GM13977 (cell line): ENCODE results near the gene CALML4.
A peak's percentile ranks its signal among the peaks of the same experiment; 100 is the strongest.
"Not testable (repeated sequence)": the region's sequence is repeated elsewhere in the genome, so short reads cannot be mapped to it uniquely, and the experiment has no call there.

Source experiments
- DNase-seq: peaks from one replicate; pipeline ENCODE4 v3.0.0; 2012; ENCODE audit warnings: low spot score
- in situ Hi-C: fragments of 300-500 bp; cut with MboI; formaldehyde crosslinking; loops from one replicate; pipeline ENCODE4 v1.12.0; 2022; ENCODE audit warnings: low sequenced_read_pairs, low pct_unique_long_range_greater_than_20kb, mixed read lengths, inconsistent platforms; ENCODE audit not compliant: unreplicated experiment
- TF ChIP-seq, protein P1 (sequence below): IDR thresholded peaks from 2 replicates; pipeline ENCODE4 v1.5.1; 2012; ENCODE audit warnings: mild to moderate bottlenecking, control low read depth; ENCODE audit not compliant: insufficient read depth; ENCODE audit errors: extremely low read depth, missing control alignments

The CALML4 gene

DNA sequence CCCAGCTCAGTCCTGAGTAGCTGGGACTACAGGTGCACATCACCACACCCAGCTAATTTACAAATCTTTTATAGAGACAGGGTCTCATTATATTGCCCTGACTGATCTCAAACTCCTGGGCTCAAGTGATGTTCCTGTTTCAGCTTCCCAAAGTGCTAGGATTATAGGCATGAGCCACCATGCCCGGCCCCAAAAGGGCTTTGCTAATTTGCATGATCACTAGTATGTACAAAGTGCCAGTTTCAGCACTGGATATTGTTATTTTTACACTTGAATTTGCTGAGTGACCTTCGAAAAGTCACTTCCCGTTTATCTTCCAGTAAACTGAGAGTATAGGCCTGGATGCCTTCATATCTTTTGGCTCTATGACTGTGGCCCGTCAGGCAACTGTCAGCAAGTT lies 12.2 kb upstream of the CALML4 start:
- TF ChIP-seq, protein P1, sequence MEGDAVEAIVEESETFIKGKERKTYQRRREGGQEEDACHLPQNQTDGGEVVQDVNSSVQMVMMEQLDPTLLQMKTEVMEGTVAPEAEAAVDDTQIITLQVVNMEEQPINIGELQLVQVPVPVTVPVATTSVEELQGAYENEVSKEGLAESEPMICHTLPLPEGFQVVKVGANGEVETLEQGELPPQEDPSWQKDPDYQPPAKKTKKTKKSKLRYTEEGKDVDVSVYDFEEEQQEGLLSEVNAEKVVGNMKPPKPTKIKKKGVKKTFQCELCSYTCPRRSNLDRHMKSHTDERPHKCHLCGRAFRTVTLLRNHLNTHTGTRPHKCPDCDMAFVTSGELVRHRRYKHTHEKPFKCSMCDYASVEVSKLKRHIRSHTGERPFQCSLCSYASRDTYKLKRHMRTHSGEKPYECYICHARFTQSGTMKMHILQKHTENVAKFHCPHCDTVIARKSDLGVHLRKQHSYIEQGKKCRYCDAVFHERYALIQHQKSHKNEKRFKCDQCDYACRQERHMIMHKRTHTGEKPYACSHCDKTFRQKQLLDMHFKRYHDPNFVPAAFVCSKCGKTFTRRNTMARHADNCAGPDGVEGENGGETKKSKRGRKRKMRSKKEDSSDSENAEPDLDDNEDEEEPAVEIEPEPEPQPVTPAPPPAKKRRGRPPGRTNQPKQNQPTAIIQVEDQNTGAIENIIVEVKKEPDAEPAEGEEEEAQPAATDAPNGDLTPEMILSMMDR: no peak
- DNase-seq: no peak
- in situ Hi-C loops: no loop called here

DNA sequence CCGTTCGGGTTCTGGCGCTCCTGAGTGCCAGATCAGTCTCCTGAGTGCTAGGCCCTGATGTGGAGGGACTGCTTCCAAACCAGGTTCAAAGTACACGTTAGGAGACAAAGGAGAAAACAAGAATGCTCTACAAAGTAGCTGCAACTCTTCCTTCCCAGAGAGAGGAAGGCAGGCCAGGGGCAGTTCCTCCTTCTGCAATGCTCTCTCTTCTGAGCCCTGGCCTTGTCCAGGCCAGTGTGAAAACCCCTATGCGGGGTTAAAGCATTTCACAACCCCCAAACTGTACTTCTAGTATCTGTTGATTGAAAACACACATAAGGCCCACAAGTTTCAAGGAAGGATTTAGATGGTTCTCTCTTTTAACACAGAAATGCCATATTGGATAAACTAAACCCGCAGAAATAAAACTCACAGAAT lies 9.7 kb upstream of the CALML4 start:
- TF ChIP-seq, protein P1: no peak
- no peak for DNase-seq
- in situ Hi-C loops: no loop called here

GRCh38 chr15:68213991-68214837 lies 9.1 kb upstream of the CALML4 start:
- no peak for DNase-seq
- TF ChIP-seq, protein P1: no peak
- in situ Hi-C loops: no loop called here

GRCh38 chr15:68213491-68213845 lies 8.3 kb upstream of the CALML4 start:
- DNase-seq, in situ Hi-C loops: not testable (repeated sequence)

- in situ Hi-C loops: no loop called here
- TF ChIP-seq, protein P1: no peak
- DNase-seq: no peak
These were observed 6.7 kb upstream of the CALML4 start for GRCh38 chr15:68211656-68212320.

DNA sequence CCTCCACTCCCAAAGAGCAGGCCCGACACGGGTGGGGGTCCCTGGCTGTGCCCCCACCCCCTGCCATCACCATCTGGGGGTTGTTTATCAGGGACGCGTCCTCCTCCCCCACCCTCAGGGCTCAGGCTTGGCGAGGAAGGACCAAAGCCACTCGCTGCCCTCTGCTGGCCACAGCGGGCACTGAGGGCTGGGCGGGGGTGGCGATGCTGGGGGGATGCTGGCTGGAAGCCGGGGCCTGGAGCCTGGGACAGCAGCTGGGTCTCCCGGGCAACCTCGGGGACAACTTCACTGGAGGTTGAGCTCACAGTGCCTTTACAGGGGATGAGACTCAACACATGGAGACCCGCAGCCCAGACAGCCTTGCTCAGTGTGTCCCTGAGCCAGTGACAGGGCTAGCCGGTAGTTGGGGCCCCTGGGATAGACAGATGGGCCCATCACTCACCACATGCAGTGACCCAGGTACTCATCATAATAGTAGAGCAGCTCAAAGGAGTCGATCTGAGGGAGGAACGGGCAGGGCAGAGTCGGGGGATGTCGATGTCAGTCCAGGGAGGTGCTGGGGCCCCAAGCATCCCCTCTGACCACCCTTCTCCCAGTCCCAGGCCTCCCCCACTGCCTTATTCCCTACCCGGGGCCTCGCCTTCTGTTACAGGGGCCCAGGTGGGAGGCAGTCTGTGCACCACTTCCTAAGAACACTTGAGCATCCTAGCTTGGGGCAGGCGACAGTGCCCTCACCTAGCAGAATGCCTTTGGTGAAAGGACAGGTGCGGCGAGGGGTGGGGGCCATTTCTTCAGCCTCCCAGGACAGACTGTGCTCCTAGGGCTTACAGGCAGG lies 5.9 kb upstream of the CALML4 start:
- in situ Hi-C loops: no loop called here

More for the DNA sequence above, 5.9 kb upstream of the CALML4 start:
- DNase-seq: peak; percentile 69
- TF ChIP-seq, protein P1: peak; percentile 87
